PC-3 (cell line): ENCODE results near the gene ANKRD22.

ENCODE experiments used
- EZH2 ChIP-seq: fragments of 300-600 bp; sonication (generic); IDR thresholded peaks from one replicate; pipeline ENCODE4 v1.6.1; 2017; ENCODE audit warnings: antibody characterized with exemption, mild to moderate bottlenecking, low read length; ENCODE audit not compliant: unreplicated experiment
- EZH2phosphoT487 ChIP-seq: fragments of 300-600 bp; sonication (generic); IDR thresholded peaks from 2 replicates; pipeline ENCODE4 v1.6.1; 2018; ENCODE audit warnings: mild to moderate bottlenecking, antibody characterized with exemption, low read length, borderline replicate concordance
- TF ChIP-seq, protein P1 (sequence below): fragments of 300-600 bp; sonication (generic); conservative IDR thresholded peaks from 2 replicates; pipeline ENCODE4 v1.5.1; 2017; ENCODE audit warnings: antibody characterized with exemption, low read depth, mild to moderate bottlenecking, low read length

DNA sequence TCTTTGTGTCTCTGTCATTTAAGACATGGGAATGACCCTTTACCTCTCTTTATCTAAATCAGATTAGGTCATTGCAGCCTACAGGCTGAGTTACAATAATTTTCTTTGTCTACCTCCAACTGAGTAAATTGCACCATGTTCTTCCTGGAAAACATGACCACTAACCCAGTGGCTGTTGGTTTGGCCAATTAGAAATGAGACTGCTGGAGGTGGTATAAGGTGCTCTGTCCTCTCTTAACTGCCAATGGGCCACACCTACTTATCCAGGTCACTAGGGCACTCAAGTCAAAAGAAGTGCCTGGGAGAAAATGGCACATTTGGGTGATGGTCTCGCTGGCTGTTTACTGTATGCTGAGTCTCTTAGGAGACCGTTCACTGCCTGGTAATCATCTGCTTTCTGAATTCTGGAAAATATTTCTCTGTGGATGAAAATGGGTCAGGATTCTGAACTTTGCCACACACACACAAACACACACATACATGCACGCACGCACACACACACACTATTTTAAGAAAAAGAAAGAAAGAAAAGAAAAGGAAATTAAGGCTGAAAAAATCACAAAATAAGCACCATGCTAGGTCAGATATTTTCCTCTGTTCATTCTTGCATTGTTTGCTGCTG lies 44.8 kb upstream of the ANKRD22 start:
- TF ChIP-seq, protein P1, sequence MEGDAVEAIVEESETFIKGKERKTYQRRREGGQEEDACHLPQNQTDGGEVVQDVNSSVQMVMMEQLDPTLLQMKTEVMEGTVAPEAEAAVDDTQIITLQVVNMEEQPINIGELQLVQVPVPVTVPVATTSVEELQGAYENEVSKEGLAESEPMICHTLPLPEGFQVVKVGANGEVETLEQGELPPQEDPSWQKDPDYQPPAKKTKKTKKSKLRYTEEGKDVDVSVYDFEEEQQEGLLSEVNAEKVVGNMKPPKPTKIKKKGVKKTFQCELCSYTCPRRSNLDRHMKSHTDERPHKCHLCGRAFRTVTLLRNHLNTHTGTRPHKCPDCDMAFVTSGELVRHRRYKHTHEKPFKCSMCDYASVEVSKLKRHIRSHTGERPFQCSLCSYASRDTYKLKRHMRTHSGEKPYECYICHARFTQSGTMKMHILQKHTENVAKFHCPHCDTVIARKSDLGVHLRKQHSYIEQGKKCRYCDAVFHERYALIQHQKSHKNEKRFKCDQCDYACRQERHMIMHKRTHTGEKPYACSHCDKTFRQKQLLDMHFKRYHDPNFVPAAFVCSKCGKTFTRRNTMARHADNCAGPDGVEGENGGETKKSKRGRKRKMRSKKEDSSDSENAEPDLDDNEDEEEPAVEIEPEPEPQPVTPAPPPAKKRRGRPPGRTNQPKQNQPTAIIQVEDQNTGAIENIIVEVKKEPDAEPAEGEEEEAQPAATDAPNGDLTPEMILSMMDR: no peak
- TF ChIP-seq EZH2phosphoT487 (no peak), EZH2 (no peak)
